ENCODE results near the gene MMP3. TPM values are rescaled to one million over a fixed set of nuclear protein-coding genes. Genes with fewer than 3 reads are reported as not detected.

The MMP3 gene
- total RNA-seq, 1 experiment from 2014 or later: not detected

- no peak overlapping the region for H3T11ph ChIP-seq (ENCODE audit: low read length)
- H4K20me1 ChIP-seq (ENCODE audit: control insufficient read depth, insufficient read depth, insufficient read length): no peaks in the 10 kb centered on the region
- H4K8ac ChIP-seq (replicated peaks; ENCODE audit: insufficient read length, low read depth, low read length): no peak overlapping the region
- no peak overlapping the region for H3K4ac ChIP-seq (ENCODE audit: low read depth, low read length)
- TF ChIP-seq CTCF (conservative IDR thresholded peaks at IDR 0.05): no peak
- H4K91ac ChIP-seq (ENCODE audit: insufficient read length, low read depth, low read length): no peak overlapping the region
- no peak overlapping the region for H3K27ac ChIP-seq (ENCODE audit: insufficient read length, low read depth, low read length)
- H3K56ac ChIP-seq (ENCODE audit: insufficient read length, low read depth, low read length): no peak overlapping the region
- no peak overlapping the region for H3K4me2 ChIP-seq (ENCODE audit: insufficient read depth, insufficient read length, low read length)
- no peak overlapping the region for H2BK5ac ChIP-seq (ENCODE audit: insufficient read length, low read length)
- H3K4me3 Mint-ChIP-seq: no peak overlapping the region
- H3K23ac ChIP-seq (ENCODE audit: insufficient read length, low read depth, low read length): no peak overlapping the region
- peaks cover 4 to 13% (median 5%) of the 10 kb centered on the region in 3 experiments; a peak in 5 of 7 replicates for H3K36me3 Mint-ChIP-seq (ENCODE audit: insufficient read depth in 1 of 3, low read depth in 3 of 3)
- whole genome bisulfite sequencing (ENCODE audit: extremely low coverage, insufficient read length, low lambda C conversion rate): no CpG with 5 or more reads among the region's 5 CpGs
- H2BK15ac ChIP-seq (ENCODE audit: low read depth, low read length): no peak overlapping the region
- no peaks in the 10 kb centered on the region for H3K23me2 ChIP-seq (ENCODE audit: insufficient read length, low read depth, low read length, poor library complexity, severe bottlenecking)
- no peak for DNase-seq
- no peak overlapping the region for H4K5ac ChIP-seq (ENCODE audit: insufficient read length, low read depth, low read length)
- no peaks in the 10 kb centered on the region for H3K79me1 ChIP-seq (ENCODE audit: insufficient read depth, low read depth, low read length, poor library complexity, severe bottlenecking)
- peaks cover 3% of the 10 kb centered on the region; the same call in 1 of the 2 replicates for H3K27me3 Mint-ChIP-seq (ENCODE audit: low read depth)
- H3K14ac ChIP-seq (ENCODE audit: insufficient read depth, low read length): no peak overlapping the region
- no peak overlapping the region for H3K18ac ChIP-seq (ENCODE audit: insufficient read length, low read depth, low read length)
- H2AK5ac ChIP-seq (ENCODE audit: insufficient read length, low read length): no peak overlapping the region
- no peaks in the 10 kb centered on the region for H3K79me2 ChIP-seq (ENCODE audit: insufficient read depth, low read length)
- no peak overlapping the region for H2AFZ ChIP-seq (ENCODE audit: low read length)
- H3K4me1 ChIP-seq (ENCODE audit: insufficient read depth, low read length): peaks cover 2% of the 10 kb centered on the region; the same call in 1 of the 2 replicates
- no peak overlapping the region; a peak in 1 of 7 replicates for H3K27ac Mint-ChIP-seq
- no peak overlapping the region for H2BK20ac ChIP-seq (ENCODE audit: low read depth, low read length, poor library complexity, severe bottlenecking)
- H3K9ac ChIP-seq (ENCODE audit: extremely low read depth, insufficient read length, low read length): no peak overlapping the region
- H3K4me1 Mint-ChIP-seq: peaks cover 5 to 6% of the 10 kb centered on the region in 2 experiments; a peak in 3 of 4 replicates
- H3K9me3 Mint-ChIP-seq: peaks cover 16% of the 10 kb centered on the region in 2 experiments; a peak in 4 of 5 replicates
- no peak overlapping the region for H2BK12ac ChIP-seq (ENCODE audit: insufficient read length, low read depth, low read length)
- H2BK120ac ChIP-seq (ENCODE audit: low read depth, low read length, poor library complexity, severe bottlenecking): no peak overlapping the region
- no peaks in the 10 kb centered on the region for H3K27me3 ChIP-seq (ENCODE audit: insufficient read depth, low read length)
- peaks cover 4% of the 10 kb centered on the region for H3K9me3 ChIP-seq (ENCODE audit: control insufficient read depth, low read depth, low read length)
Observed at GRCh38 chr11:102830001-102830727, 13.2 kb downstream of the MMP3 start.
